Cardiac muscle cell (in vitro differentiated cells and primary cell): ENCODE measurements around the gene HERC3. TPM values are rescaled to one million over a fixed set of nuclear protein-coding genes. Genes with fewer than 3 reads are reported as not detected.
A peak's percentile ranks its signal among the peaks of the same experiment; 100 is the strongest.

ENCODE experiments used
- DNase-seq, 2 donors: peaks; one replicate each; pipeline versions ENCODE4 v3.0.0 to v3.0.0-alpha.2; 2010 to 2017; ENCODE audit warnings: low read depth in 1 of 2, low spot score in 1 of 2
- H3K27ac ChIP-seq: fragments of 200-600 bp; sonication (generic); 2 replicates; pipeline ENCODE4 v1.5.1; 2016
- H3K27me3 ChIP-seq: fragments of 200-600 bp; sonication (generic); 2 replicates; pipeline ENCODE4 v1.6.0; 2016; ENCODE audit warnings: control low read depth
- H3K36me3 ChIP-seq: fragments of 200-600 bp; sonication (generic); 2 replicates; pipeline ENCODE4 v1.5.1; 2016; ENCODE audit warnings: control low read depth
- H3K4me1 ChIP-seq: fragments of 200-600 bp; sonication (generic); 2 replicates; pipeline ENCODE4 v1.8.1; 2017; ENCODE audit warnings: low read depth, mild to moderate bottlenecking, mixed run types
- H3K4me3 ChIP-seq: fragments of 200-600 bp; sonication (generic); 2 replicates; pipeline ENCODE4 v1.5.1; 2016; ENCODE audit warnings: mild to moderate bottlenecking
- H3K9me3 ChIP-seq: fragments of 200-600 bp; sonication (generic); 2 replicates; pipeline ENCODE4 v1.5.1; 2017; ENCODE audit warnings: low read depth, mild to moderate bottlenecking, control low read depth
- CTCF ChIP-seq: IDR thresholded peaks from 2 replicates; pipeline ENCODE4 v1.5.1; 2012; ENCODE audit warnings: low read depth, mild to moderate bottlenecking, low read length
- polyA plus RNA-seq: library from polyadenylated mRNA; unstranded; fragments of >200 nt; fragmentation: Nextera tagmentation; extraction: Ambion mirVana; gene quantifications from 2 replicates; pipeline ENCODE4 v1.2.1, GENCODE V29; 2016
- total RNA-seq: library from RNA; depleted of rRNA; stranded (reverse); fragments of >200 nt; gene quantifications from 2 replicates; pipeline ENCODE4 v1.2.3, GENCODE V29; 2016

HERC3 gene
- total and polyA plus RNA-seq, 2 experiments from 2014 or later = 29.4 to 35.3 TPM

- H3K36me3 ChIP-seq = no peaks in the 10 kb centered on the region
- no peak overlapping the region for H3K4me3 ChIP-seq
- H3K27me3 ChIP-seq = no peaks in the 10 kb centered on the region
- TF ChIP-seq CTCF = peak; percentile 27
- no peaks in the 10 kb centered on the region for H3K9me3 ChIP-seq
- no peak overlapping the region for H3K27ac ChIP-seq
- peak; percentile 15 to 22 for DNase-seq
- peaks cover 9% of the 10 kb centered on the region for H3K4me1 ChIP-seq
Observed at GRCh38 chr4:88573995-88574394, 18.3 kb upstream of the HERC3 start.

GRCh38 chr4:88575186-88575585 lies 17.1 kb upstream of the HERC3 start:
- H3K4me3 ChIP-seq = no peak overlapping the region
- H3K27me3 ChIP-seq = no peaks in the 10 kb centered on the region
- no peaks in the 10 kb centered on the region for H3K36me3 ChIP-seq
- H3K9me3 ChIP-seq = no peaks in the 10 kb centered on the region
- peaks cover 9% of the 10 kb centered on the region for H3K4me1 ChIP-seq
- no peak overlapping the region for H3K27ac ChIP-seq
- DNase-seq = no peak
- TF ChIP-seq CTCF = no peak

- H3K4me1 ChIP-seq = peaks cover 11% of the 10 kb centered on the region
- H3K27me3 ChIP-seq = no peaks in the 10 kb centered on the region
- peak in 1 of 2 donors; percentile 7 for DNase-seq
- H3K27ac ChIP-seq = no peak overlapping the region
- TF ChIP-seq CTCF = no peak
- no peak overlapping the region for H3K4me3 ChIP-seq
- H3K9me3 ChIP-seq = no peaks in the 10 kb centered on the region
- no peaks in the 10 kb centered on the region for H3K36me3 ChIP-seq
Observed at GRCh38 chr4:88582493-88582892, 9.8 kb upstream of the HERC3 start.

- peak overlapping the region; percentile 78 for H3K27ac ChIP-seq
- DNase-seq = no peak
- H3K9me3 ChIP-seq = no peaks in the 10 kb centered on the region
- peaks cover 11% of the 10 kb centered on the region for H3K4me1 ChIP-seq
- H3K4me3 ChIP-seq = no peak overlapping the region
- no peak for TF ChIP-seq CTCF
- H3K27me3 ChIP-seq = no peaks in the 10 kb centered on the region
- H3K36me3 ChIP-seq = no peaks in the 10 kb centered on the region
Observed at GRCh38 chr4:88583631-88584470, 8.4 kb upstream of the HERC3 start.

GRCh38 chr4:88584471-88584900 lies 7.8 kb upstream of the HERC3 start:
- Histone ChIP-seq H3K4me1 (peaks cover 11% of the 10 kb centered on the region), H3K9me3 (no peaks in the 10 kb centered on the region), H3K27me3 (no peaks in the 10 kb centered on the region), H3K36me3 (no peaks in the 10 kb centered on the region), H3K4me3 (no peak overlapping the region), H3K27ac (peak overlapping the region; percentile 78)
- DNase-seq = no peak
- TF ChIP-seq CTCF = no peak
